ENCODE data around the gene ADAMTS16. TPM values are rescaled to one million over a fixed set of nuclear protein-coding genes. Genes with fewer than 3 reads are reported as not detected.

The ADAMTS16 gene
- total RNA-seq, 2 donors from 2014 or later, result not detected

GRCh38 chr5:5348576-5348975, 208.4 kb downstream of the ADAMTS16 start:
- Mint-ChIP-seq H3K9me3 (peaks cover 0 to 4% of the 10 kb centered on the region in 2 donors), H3K27ac (no peak overlapping the region), H3K36me3 (ENCODE audit: insufficient read depth in 2 of 2) (no peaks in the 10 kb centered on the region), H3K4me1 (ENCODE audit: low read depth) (no peaks in the 10 kb centered on the region), H3K27me3 (ENCODE audit: low read depth) (peaks cover 7% of the 10 kb centered on the region), H3K4me3 (no peak overlapping the region)
- DNase-seq (no peak), ATAC-seq (replicated peaks in 1 of 2) (no peak)

- no peaks in the 10 kb centered on the region for H3K4me1 Mint-ChIP-seq (ENCODE audit: low read depth)
- H3K9me3 Mint-ChIP-seq, result peaks cover 0 to 4% of the 10 kb centered on the region in 2 donors
- ATAC-seq (replicated peaks in 1 of 2) (no peak), DNase-seq (no peak)
- no peaks in the 10 kb centered on the region for H3K27me3 Mint-ChIP-seq (ENCODE audit: low read depth)
- H3K4me3 Mint-ChIP-seq, result no peak overlapping the region
- no peak overlapping the region for H3K27ac Mint-ChIP-seq
- no peaks in the 10 kb centered on the region for H3K36me3 Mint-ChIP-seq (ENCODE audit: insufficient read depth in 2 of 2)
These were observed 210.0 kb downstream of the ADAMTS16 start for GRCh38 chr5:5350101-5350500.

- Mint-ChIP-seq H3K27me3 (ENCODE audit: low read depth) (no peaks in the 10 kb centered on the region), H3K4me3 (no peak overlapping the region), H3K9me3 (peaks cover 0 to 4% of the 10 kb centered on the region in 2 donors), H3K36me3 (ENCODE audit: insufficient read depth in 2 of 2) (no peaks in the 10 kb centered on the region), H3K27ac (no peak overlapping the region), H3K4me1 (ENCODE audit: low read depth) (no peaks in the 10 kb centered on the region)
- ATAC-seq (replicated peaks in 1 of 2) (no peak), DNase-seq (no peak)
These were observed 211.3 kb downstream of the ADAMTS16 start for GRCh38 chr5:5351288-5351979.

- Mint-ChIP-seq H3K27me3 (ENCODE audit: low read depth) (no peaks in the 10 kb centered on the region), H3K9me3 (peaks cover 0 to 4% of the 10 kb centered on the region in 2 donors), H3K36me3 (ENCODE audit: insufficient read depth in 2 of 2) (no peaks in the 10 kb centered on the region), H3K4me1 (ENCODE audit: low read depth) (no peaks in the 10 kb centered on the region), H3K4me3 (no peak overlapping the region), H3K27ac (no peak overlapping the region)
- no peak for DNase-seq
- no peak for ATAC-seq (replicated peaks in 1 of 2)
These were observed 212.5 kb downstream of the ADAMTS16 start for GRCh38 chr5:5352675-5353074.

GRCh38 chr5:5353681-5354080, 213.6 kb downstream of the ADAMTS16 start:
- no peaks in the 10 kb centered on the region for H3K36me3 Mint-ChIP-seq (ENCODE audit: insufficient read depth in 2 of 2)
- ATAC-seq (replicated peaks in 1 of 2) (no peak), DNase-seq (no peak)
- H3K4me3 Mint-ChIP-seq, result no peak overlapping the region
- no peak overlapping the region for H3K27ac Mint-ChIP-seq
- peaks cover 1 to 4% of the 10 kb centered on the region in 2 donors for H3K9me3 Mint-ChIP-seq
- no peaks in the 10 kb centered on the region for H3K4me1 Mint-ChIP-seq (ENCODE audit: low read depth)
- H3K27me3 Mint-ChIP-seq (ENCODE audit: low read depth), result no peaks in the 10 kb centered on the region

- H3K4me3 Mint-ChIP-seq, result no peak overlapping the region
These were observed 216.6 kb downstream of the ADAMTS16 start for GRCh38 chr5:5356765-5357164.

GRCh38 chr5:5359618-5360017, 219.5 kb downstream of the ADAMTS16 start:
- H3K4me3 Mint-ChIP-seq, result no peak overlapping the region

More at GRCh38 chr5:5356765-5357164, 216.6 kb downstream of the ADAMTS16 start:
- H3K36me3 Mint-ChIP-seq (ENCODE audit: insufficient read depth in 2 of 2), result no peaks in the 10 kb centered on the region
- ATAC-seq (replicated peaks in 1 of 2) (no peak), DNase-seq (no peak)
- no peaks in the 10 kb centered on the region for H3K27me3 Mint-ChIP-seq (ENCODE audit: low read depth)
- peaks cover 1 to 4% of the 10 kb centered on the region in 2 donors for H3K9me3 Mint-ChIP-seq
- H3K27ac Mint-ChIP-seq, result no peak overlapping the region
- H3K4me1 Mint-ChIP-seq (ENCODE audit: low read depth), result no peaks in the 10 kb centered on the region

GRCh38 chr5:5360363-5360940, 220.3 kb downstream of the ADAMTS16 start:
- Mint-ChIP-seq H3K27ac (no peak overlapping the region), H3K27me3 (ENCODE audit: low read depth) (no peaks in the 10 kb centered on the region), H3K9me3 (peaks cover 0 to 1% of the 10 kb centered on the region in 2 donors), H3K4me1 (ENCODE audit: low read depth) (no peaks in the 10 kb centered on the region), H3K36me3 (ENCODE audit: insufficient read depth in 2 of 2) (no peaks in the 10 kb centered on the region), H3K4me3 (no peak overlapping the region)
- no peak for DNase-seq
- no peak for ATAC-seq (replicated peaks in 1 of 2)

More at GRCh38 chr5:5359618-5360017, 219.5 kb downstream of the ADAMTS16 start:
- no peak for ATAC-seq (replicated peaks in 1 of 2)
- Mint-ChIP-seq H3K27me3 (ENCODE audit: low read depth) (no peaks in the 10 kb centered on the region), H3K27ac (no peak overlapping the region), H3K4me1 (ENCODE audit: low read depth) (no peaks in the 10 kb centered on the region), H3K36me3 (ENCODE audit: insufficient read depth in 2 of 2) (no peaks in the 10 kb centered on the region), H3K9me3 (peaks cover 0 to 1% of the 10 kb centered on the region in 2 donors)
- DNase-seq, result no peak

GRCh38 chr5:5360941-5361520, 220.9 kb downstream of the ADAMTS16 start:
- DNase-seq (no peak), ATAC-seq (replicated peaks in 1 of 2) (no peak)
- Mint-ChIP-seq H3K4me3 (no peak overlapping the region), H3K27ac (no peak overlapping the region), H3K27me3 (ENCODE audit: low read depth) (no peaks in the 10 kb centered on the region), H3K9me3 (peaks cover 0 to 1% of the 10 kb centered on the region in 2 donors), H3K4me1 (ENCODE audit: low read depth) (no peaks in the 10 kb centered on the region), H3K36me3 (ENCODE audit: insufficient read depth in 2 of 2) (no peaks in the 10 kb centered on the region)

- H3K4me1 Mint-ChIP-seq (ENCODE audit: low read depth), result no peaks in the 10 kb centered on the region
- H3K36me3 Mint-ChIP-seq (ENCODE audit: insufficient read depth in 2 of 2), result no peaks in the 10 kb centered on the region
- H3K27ac Mint-ChIP-seq, result no peak overlapping the region
- no peak overlapping the region for H3K4me3 Mint-ChIP-seq
- DNase-seq, result no peak
- ATAC-seq (replicated peaks in 1 of 2), result no peak
- H3K9me3 Mint-ChIP-seq, result peaks cover 0 to under 1% of the 10 kb centered on the region in 2 donors
- H3K27me3 Mint-ChIP-seq (ENCODE audit: low read depth), result no peaks in the 10 kb centered on the region
These were observed 222.9 kb downstream of the ADAMTS16 start for GRCh38 chr5:5363045-5363444.

- DNase-seq (no peak), ATAC-seq (replicated peaks in 1 of 2) (no peak)
- H3K4me1 Mint-ChIP-seq (ENCODE audit: low read depth), result no peaks in the 10 kb centered on the region
- no peaks in the 10 kb centered on the region for H3K27me3 Mint-ChIP-seq (ENCODE audit: low read depth)
- H3K27ac Mint-ChIP-seq, result no peak overlapping the region
- no peak overlapping the region for H3K4me3 Mint-ChIP-seq
- no peaks in the 10 kb centered on the region for H3K36me3 Mint-ChIP-seq (ENCODE audit: insufficient read depth in 2 of 2)
- H3K9me3 Mint-ChIP-seq, result no peaks in the 10 kb centered on the region
These were observed 224.8 kb downstream of the ADAMTS16 start for GRCh38 chr5:5364932-5365331.

GRCh38 chr5:5367739-5368138, 227.6 kb downstream of the ADAMTS16 start:
- ATAC-seq (replicated peaks in 1 of 2) (no peak), DNase-seq (no peak)
- Mint-ChIP-seq H3K27ac (no peak overlapping the region), H3K4me3 (no peak overlapping the region), H3K27me3 (ENCODE audit: low read depth) (no peaks in the 10 kb centered on the region), H3K36me3 (ENCODE audit: insufficient read depth in 2 of 2) (no peaks in the 10 kb centered on the region), H3K4me1 (ENCODE audit: low read depth) (no peaks in the 10 kb centered on the region), H3K9me3 (no peaks in the 10 kb centered on the region)

- Mint-ChIP-seq H3K4me1 (ENCODE audit: low read depth) (no peaks in the 10 kb centered on the region), H3K27ac (no peak overlapping the region), H3K9me3 (peaks cover 0 to 2% of the 10 kb centered on the region in 2 donors), H3K4me3 (no peak overlapping the region), H3K27me3 (ENCODE audit: low read depth) (no peaks in the 10 kb centered on the region), H3K36me3 (ENCODE audit: insufficient read depth in 2 of 2) (no peaks in the 10 kb centered on the region)
- DNase-seq (no peak), ATAC-seq (replicated peaks in 1 of 2) (no peak)
These were observed 229.0 kb downstream of the ADAMTS16 start for GRCh38 chr5:5369051-5369605.

All from activated T-cell treated with anti-CD3 and anti-CD28 coated beads, Interleukin-2, amount 50 U/mL, for 72 hours (primary cell).